Measurements from ENCODE around the gene LMNB1.
"Not testable (repeated sequence)": the region's sequence is repeated elsewhere in the genome, so short reads cannot be mapped to it uniquely, and the experiment has no call there.

Gene LMNB1

DNA sequence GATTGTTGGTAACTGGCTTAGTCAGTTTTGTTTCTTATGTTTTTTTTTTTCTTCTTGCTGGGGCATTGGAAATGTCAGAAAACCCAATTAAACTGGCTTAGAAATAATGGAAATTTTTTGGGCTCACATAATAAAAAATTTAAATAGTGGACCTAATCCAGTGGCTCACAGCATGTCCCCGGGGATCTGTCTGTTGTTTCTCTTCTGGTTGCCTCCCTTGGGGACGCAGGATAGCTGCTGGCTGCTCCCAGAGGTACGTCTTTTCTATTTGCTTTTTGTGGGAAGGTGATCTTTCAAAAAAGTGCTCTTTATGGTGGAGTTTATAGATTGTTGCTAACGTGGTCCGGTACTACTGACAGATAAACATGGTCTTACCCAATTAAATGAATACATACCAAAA lies 52.2 kb downstream of the LMNB1 start:
- no peak for DNase-seq

DNA sequence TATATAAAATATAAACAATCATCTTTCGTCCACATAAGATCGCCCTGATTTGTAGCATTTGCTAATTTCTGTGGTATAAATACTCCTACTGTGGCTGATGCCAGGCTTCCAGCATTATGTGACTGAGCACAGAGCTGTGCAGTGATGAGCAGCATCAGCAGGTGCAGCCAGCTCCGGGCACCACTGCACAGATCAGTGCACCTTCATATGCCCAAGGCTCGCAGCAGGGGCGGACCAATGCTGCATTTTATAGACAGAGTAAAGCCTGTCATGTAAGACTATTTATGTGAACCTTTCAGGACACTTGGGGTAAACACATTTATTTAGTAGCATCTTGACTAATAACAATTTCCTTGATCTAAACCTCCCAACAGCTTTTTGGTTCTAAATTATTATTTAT lies 53.1 kb downstream of the LMNB1 start:
- no peak for DNase-seq

DNA sequence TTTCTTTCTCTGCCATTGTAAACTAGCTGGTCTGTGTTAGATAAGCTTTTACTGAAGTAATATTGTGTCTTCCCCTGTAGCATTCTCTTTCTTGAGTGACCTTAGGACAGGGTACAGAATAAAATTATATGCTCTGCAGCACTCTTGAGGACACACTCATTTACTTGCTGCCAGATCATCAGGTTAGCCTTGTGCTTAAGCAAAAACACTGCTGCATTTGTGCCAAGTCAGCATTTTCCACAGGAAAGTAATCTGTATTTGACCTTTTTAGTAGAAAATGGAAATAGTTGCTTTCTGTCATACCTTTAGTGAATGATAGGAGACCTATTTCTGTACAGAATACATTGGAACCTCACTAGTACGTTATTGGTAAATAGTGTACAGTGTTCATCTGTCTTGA lies 54.2 kb downstream of the LMNB1 start:
- no peak for DNase-seq

DNA sequence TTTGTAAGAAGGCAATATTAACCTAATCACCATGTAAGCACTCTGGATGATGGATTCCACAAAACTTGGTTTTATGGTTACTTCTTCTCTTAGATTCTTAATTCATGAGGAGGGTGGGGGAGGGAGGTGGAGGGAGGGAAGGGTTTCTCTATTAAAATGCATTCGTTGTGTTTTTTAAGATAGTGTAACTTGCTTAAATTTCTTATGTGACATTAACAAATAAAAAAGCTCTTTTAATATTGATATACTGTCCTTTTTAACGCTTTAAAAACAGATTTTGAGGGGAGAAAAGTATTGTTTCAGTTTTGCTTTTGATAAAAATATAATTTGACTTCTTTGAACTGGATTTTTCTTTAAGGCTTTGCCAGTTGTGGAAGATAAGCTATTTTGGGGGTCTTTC lies 59.8 kb downstream of the LMNB1 start:
- DNase-seq = no peak

DNA sequence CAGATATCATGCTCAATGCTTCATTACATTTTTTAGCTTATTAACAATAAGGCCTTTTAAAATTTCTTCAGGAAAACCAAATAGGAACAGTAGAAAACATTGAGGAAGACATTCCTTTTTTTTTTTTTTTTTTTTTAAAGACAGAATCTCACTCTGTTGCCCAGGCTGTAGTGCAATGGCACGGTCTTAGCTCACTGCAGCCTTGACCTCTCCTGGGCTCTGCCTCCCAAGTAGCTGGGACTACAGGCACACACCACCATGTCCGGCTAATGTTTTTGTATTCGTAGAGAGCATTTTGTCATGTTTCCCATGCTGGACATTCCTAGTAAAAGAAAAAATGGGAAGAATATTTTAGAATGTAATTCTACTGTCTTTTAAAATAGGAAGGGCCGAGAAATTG lies 60.3 kb downstream of the LMNB1 start:
- no peak for DNase-seq

DNA sequence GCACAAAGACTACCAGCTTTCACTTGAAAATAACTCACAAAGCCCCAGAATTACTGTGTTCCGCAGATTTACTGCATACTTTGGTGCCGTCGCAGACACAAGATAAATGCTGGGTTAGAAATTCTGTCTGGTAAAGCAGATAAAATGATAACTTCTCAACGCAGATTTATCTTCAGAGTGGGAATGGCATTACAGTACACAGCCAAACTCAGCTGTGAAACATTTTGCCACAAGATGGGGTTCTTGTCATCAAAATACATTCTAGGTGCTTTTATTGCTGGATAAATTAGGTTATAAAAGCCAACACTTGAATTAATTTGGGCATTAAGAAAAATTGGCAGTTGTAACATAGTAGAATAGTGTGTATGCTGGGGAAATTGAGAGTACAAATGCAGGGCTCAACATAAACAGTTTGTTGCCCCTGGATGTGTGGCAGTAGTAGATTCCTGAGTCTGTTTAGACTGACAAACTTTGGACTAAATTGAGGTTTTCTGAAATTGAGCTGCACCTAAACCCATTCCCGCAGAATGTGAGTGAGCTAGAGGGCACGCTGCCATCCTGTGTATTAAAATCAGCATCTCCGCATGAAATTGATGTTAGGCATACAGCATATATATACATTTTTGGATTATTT lies 61.1 kb downstream of the LMNB1 start:
- DNase-seq = no peak

DNA sequence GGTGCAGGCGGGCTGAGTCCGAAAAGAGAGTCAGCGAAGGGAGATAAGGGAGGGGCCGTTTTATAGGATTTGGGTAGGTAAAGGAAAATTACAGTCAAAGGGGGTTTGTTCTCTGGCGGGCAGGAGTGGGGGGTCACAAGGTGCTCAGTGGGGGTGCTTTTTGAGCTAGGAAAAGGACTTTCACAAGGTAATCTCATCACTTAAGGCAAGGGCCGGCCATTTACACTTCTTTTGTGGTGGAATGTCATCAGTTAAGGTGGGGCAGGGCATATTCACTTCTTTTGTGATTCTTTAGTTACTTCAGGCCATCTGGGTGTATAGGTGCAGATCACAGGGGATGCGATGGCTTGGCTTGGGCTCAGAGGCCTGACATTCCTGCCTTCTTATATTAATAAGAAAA lies 62.5 kb downstream of the LMNB1 start:
- not testable (repeated sequence) for DNase-seq

DNA sequence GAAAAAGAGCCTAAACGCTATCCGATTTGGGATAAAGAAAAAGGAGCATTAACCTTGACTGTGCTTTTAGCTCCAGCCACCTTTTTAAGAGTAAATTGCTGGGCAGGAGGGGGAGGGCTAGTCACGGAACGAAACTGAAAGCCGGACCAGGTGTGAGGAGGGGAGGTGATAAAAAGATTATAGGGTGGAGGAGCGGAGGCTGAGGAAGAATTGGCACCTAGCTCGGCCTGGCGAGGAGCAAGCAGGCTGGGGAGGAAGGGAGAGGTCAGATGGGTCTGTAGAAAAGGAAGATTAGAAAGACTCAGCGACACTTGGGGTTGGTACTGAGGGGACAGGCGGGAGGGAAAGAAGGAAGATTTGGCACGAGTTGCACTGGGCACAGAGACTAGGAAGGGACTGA lies 66.4 kb downstream of the LMNB1 start:
- not testable (repeated sequence) for DNase-seq

DNA sequence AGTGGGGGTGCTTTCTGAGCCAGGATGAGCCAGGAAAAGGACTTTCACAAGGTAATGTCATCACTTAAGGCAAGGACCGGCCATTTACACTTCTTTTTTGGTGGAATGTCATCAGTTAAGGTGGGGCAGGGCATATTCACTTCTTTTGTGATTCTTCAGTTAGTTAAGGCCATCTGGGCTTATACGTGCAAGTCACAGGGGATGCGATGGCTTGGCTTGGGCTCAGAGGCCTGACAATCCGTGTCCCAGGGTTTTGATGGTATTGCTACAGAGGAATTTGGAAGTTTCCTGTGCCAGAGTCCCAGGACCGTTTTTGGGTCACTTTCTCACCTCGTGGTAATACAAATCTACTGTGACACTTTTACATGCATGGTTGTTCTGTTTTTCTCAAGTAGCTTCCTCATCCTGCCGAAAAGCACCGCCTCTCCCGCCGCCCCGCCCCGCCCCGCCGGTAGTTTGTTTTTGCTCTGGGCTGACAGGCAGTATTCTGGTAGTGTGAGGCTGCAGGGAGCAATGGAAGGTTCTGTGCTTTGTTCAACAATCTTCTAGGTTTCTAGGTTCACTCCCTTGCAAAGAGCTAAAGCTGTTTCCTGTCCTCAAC lies 68.6 kb downstream of the LMNB1 start:
- DNase-seq = peak; percentile 27

DNA sequence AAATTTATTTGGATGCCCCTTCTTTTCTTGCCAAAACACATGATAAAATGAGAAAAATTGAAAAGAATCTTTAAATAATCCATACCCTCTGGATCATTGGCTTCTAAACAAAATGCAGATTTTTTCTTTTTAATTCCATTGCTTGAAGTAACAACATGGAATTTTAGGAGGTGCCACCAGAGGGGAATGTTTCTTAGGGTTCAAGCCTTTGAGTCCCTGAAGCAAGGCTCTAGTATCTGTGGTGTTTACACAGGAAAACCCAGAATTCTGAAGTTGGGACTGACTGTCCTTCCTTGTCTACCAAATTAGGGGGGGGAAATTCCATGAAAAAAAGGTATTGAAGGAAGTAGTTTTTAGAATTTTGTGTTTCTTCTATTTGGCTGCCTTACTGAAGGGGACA lies 69.4 kb downstream of the LMNB1 start:
- no peak for DNase-seq

DNA sequence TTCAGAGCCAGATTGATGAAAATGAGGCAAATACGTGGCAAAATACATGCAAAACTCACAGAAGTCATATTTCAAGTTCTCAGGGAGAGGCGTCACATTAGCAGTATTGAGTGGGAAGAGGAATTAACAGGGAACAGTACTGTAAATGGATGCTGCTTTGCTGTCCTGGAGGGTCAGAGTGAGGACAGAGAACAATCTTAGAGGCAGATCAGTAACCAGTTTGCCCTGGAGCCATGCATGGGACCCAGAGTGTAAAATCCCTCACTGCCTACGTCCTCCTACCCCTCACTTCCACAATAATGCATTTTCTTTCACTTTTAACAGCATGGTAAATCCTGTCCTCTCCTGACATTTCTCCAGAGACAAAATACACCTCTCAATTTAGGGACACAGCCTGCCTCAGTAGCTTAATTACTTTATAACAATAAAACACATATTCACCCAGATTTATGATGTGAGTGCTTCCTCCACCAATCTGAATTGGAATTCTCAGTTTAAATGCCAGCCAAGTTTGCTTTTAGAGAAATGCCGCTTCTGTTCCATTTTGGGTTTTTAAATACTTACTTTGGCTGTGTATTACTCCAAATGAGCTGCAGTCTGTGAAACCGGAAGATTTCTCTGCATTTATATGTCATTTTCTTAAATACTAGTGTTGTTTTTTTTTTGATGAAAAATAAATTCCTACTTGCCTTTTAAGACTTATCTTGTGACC lies 70.0 kb downstream of the LMNB1 start:
- DNase-seq = no peak

DNA sequence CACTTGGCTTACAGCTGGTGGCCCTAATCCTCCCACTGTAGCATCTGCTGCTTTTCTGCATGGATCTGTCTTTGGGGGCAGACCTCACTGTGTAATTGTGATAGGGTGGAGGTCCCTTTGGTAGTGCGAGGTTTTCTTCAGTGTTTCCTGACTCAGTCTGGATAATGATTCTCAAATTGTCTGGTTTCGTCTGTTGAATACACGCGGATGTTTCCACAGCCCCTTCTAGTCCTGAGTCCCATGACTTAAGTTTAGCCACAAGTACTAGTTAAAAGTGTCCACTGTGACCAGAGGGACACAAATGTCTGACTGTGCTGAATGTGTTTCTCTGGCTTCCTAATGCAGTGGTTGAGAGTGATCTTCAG lies 70.5 kb downstream of the LMNB1 start:
- no peak for DNase-seq

DNA sequence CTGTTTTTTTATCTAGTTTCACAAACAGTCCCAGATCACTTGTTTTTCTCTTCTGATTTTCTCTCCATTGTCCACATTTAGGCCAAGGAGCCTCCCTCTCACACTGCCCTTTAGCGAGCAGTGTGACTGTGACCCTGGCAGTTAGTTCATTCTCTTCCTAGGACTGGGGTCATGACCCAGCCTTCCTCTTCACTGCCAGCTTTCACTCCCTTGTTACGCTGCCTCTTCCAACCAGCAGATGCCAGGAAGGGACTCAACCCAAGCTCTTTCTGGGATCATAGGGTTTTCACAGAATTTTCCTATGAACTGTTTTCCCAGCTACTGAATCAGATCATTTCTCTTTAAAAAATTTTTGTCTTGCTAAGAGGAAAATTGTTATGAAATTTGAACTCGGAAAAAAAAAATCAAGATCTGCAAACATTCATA lies 70.9 kb downstream of the LMNB1 start:
- no peak for DNase-seq

DNA sequence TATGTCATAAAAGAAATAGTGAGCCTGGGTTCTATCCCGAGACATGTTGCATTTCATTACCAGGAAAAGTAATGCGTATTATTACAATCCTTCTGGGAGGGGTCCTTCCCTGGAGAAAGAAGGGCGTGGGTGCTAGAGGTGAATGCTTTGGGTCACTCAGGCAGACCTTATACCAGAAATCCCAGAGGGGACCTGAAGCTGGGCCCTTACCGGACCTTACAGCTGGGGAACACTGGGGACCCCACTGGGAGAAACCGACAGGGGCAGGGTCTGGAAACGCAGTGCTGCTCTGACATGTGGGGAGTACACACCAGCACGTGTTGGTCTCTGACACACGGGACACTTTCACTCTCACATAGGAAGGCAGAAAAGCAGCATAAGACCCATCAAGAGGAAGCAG lies 71.3 kb downstream of the LMNB1 start:
- no peak for DNase-seq

DNA sequence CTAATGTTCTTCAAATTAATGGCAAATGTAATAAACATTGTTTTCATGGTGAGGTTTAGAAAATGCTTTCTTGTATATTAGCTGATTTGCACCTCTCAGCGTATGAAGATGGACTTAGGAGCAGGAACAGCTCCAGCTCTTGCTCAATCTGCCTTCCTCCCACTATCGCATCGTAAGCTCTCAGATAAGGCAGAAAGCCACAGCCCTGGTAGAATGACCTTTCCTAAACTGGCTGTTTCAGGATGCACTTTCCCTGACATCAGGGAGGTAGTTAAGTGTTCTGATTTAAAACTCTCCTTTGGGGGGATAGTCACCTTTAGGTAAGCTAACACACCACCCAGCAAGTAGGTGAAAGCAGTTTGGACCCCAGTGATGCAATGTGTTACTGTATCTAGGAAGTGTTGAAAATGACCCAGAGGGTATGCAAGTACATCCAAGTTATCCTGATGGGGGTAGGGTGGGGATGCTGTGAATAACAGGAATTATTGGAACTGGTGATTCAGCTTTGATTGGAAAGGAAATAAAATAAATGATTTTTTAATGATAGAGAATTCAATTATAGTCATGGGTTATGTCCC lies 72.3 kb downstream of the LMNB1 start:
- no peak for DNase-seq

DNA sequence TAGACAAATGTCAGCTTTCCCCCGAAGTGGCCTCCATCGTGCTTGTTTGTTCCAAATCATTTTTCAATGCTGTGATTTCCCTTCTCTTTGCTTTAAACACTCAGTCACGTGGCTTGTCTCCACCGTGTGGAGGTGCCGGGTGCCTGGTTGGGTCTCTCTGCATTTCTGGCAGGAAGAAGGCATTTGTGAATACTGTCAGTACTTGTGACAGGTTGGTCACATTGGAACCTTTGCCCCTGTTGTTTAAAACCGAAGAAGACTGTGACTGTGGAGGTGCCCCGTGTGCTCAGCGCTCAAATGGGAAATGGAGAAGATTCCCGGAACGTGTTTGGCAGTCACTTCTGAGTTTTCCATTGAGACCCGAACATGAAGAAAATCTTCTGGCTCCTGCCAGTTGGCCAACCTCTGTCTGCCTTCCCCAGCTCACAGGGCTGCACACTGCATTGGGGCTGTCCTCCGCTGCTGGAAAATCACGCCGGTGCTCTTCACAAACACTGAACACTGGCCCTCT lies 74.6 kb downstream of the LMNB1 start:
- DNase-seq = peak; percentile 11

DNA sequence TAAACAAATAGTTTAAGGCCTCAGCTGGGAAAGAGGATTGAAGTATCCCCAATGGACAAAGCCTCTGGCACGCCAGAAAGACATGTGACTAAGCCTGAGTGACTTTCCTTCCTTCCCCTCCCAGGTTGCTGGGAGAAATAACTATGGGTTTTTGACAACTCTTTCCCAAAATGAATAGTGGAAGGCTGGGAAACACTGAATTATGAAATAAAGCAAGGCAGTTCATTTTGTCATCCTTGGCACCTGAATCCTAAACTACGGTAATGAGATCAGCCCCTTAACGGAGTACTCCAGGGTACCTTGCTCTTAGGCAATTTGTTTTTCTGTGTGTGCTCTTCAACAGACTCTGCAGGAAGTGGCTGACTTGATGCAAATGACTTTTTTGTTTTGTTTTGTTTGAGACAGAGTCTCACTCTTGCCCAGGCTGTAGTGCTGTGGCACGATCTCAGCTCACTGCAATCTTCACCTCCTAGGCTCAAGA lies 75.2 kb downstream of the LMNB1 start:
- peak; percentile 20 for DNase-seq

DNA sequence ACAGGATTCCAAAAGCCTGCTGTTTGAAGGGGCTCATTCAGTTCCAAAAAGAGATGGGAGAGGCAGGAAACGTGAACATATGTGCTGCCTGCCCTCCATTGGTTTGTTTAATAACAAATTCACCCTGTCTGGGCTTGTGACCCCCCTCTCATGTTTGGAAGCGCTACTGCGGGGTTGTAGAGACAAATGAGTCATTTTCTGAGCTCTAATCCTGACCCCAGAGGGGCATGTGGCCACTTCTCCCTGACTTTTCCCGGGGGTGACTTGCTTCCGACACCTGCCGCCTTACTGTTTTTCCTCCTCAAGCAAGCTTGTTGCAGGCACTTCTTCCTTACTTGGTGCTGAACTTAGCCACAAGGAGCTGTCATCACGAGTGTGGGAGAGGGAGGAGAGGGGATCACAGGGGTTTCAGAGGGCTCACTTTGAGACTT lies 75.9 kb downstream of the LMNB1 start:
- DNase-seq = no peak

DNA sequence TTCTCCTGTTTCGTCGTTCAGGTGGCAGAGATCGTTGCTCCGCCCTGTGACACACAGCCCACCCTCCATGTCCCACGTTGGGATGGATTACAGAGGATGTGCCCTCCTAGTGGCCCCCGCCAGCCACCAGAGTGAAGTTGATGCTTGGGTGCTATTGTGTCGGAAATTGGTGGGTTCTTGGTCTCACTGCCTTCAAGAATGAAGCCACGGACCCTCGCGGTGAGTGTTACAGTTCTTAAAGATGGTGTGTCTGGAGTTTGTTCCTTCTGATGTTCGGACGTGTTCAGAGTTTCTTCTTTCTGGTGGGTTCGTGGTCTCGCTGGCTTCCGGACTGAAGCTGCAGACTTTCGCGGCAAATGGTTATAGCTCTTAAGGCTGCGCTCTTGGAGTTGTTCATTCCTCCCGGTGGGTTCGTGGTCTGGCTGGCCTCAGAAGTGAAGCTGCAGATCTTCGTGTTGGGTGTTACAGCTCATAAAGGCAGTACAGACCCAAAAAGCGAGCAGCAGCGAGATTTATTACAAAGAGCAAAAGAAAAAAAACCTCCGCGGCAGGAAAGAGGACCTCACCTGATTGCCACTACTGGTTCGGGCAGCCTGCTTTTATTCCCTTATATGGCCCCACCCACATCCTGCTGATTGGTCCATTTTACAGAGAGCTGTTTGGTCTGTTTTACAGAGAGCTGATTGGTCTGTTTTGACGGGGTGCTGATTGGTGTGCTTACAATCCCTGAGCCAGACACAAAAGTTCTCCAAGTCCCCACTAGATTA lies 76.8 kb downstream of the LMNB1 start:
- not testable (repeated sequence) for DNase-seq

DNA sequence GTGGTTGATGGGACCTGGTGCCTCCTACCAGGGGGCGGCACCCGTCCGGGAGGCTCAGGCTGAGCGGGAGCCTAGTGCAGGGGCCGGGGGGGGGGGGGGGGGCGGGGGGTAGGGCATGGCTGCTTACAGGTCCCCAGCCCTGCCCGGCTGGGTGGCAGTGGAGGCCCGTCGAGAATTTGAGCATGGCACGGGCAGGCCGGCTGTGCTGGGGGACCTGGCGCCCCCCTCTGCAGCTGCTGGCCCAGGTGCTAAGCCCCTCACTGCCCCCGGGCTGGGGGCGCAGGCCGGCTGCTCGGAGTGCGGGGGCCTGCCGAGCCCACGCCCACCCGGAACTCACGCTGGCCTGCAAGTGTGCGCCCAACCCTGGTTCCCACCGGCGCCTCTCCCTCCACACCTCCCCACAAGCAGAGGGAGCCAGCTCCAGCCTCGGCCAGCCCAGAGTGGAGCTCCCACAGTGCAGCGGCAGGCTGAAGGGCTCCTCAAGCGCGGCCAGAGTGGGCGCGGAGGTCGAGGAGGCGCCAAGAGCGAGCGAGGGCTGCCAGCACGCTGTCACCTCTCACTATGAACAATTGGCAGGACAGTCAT lies 77.7 kb downstream of the LMNB1 start:
- no peak for DNase-seq

DNA sequence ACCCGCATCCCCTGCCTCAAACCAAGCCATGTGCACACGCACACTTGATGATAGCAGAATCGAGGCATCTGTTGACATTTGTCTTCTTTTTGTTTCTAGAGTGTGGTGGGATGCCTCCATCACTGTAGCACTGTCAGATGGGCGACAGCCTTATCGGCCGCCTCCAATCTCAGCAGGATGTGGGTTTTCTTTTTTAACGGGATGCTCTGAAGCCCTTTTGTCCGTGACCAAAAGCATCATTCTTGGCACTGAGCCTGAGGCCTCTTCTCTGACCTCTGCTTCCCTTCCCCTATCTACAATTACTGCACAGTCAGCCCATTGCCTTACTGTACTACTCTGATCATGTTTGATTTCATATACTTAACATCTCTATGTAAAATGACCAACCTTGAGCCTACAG lies 78.3 kb downstream of the LMNB1 start:
- no peak for DNase-seq

All from central memory CD4-positive, alpha-beta T cell (primary cell).